Stimulated activated CD4-positive, alpha-beta T cell treated with anti-CD3 and anti-CD28 coated beads, Interleukin-1b, Interleukin-23, amount 100 ng/mL, for 4 hours (primary cell): ENCODE results near the gene ELP4.
"Not testable (repeated sequence)": the region's sequence is repeated elsewhere in the genome, so short reads cannot be mapped to it uniquely, and the experiment has no call there.

Experiments
- DNase-seq, 2 donors: peaks; one replicate each; pipeline ENCODE4 v3.0.0-alpha.2; 2020; ENCODE audit warnings: low read depth in 2 of 2

The ELP4 gene

DNA sequence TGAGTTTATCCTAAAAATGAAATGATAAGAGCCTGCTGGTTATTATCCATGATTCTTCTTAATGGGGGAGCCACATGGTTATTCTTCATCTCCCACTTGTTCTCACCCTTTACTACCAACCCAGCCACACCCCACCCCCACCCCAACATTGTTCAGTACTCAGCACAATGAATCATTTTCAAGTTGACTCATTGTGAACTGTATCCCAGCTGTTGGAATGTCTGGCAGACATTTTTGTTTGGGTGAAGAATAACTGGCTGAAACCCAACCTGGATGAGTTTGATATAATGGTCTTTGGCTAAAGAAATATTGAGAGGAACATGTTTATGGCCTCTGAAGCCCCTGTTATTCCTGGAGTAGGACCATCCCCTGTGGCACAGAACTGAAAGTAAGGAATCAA lies 136.2 kb downstream of the ELP4 start:
- DNase-seq, result no peak

DNA sequence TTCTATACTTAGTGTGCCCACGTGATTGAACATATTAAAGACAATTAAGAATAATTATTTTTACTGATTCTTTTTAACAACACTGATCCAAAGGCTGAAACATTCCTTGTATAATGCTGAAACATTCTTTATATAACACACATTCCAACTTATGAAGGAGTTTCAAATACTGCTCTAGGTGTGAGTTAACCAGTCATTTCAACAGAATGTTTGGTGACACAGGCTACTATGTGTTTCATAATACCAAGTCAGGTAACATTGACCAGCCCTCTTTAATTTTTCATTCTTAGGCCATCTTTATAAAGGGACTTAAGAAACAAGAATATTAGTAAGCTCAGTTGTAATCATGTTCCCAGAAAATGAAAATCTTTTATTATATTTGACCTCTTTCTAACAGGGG lies 136.6 kb downstream of the ELP4 start:
- no peak for DNase-seq

DNA sequence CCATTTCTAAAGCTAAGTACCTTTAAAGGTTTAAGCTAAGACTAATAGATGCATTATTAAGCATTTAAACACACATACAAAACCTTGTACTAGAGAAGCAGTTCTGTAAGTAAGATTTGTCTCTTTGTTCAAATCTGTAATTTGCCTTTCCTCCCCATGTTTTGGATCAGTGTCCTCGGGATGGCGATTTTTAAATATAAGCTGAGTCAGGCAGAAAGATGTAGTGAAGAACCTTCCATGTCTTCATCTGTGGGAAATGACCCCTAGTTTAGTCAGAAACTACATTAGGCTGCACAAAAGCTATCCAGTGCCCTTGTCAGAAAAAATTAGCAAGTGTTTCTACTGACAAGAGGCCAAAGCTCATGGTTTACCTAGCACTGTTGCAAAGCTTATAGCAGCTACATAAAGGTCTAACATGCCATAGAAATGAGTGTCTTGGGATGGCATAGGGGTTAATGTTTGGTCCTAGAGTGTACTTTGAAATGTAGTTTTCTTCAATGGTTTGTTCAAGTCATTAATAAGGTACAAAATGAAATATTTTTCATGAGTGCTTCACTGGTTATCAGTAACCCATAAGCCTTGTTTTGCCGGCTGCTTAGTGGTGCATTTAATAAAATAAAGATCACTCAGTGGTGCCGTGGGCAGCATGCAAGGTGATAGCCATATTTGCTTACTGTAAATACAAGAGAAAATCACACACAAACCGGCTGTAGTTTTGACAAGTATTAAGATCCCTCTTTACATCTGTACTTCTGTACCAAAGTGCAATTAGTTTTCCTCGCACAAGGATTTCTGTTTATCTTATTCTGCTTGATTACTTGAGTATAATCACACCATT lies 139.8 kb downstream of the ELP4 start:
- DNase-seq, result no peak

DNA sequence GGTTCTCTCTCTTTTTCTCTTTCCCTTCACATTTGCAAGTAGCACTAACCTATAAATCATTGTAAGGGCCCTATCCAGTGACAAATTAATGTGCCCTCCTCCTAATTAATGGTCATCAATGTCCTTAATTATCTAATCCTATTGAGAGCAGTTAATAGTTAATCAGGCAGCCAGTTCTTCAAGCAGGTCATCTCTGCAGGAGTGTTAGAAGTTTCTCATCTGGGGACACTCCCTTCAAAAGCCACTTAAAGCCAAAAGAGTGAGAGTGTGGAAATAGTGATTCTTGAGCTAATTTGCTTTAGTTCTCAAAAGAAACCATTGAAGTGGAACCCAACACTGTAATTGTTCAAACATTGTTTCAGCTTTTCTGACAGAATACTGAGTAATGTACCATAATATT lies 141.6 kb downstream of the ELP4 start:
- DNase-seq, result no peak

DNA sequence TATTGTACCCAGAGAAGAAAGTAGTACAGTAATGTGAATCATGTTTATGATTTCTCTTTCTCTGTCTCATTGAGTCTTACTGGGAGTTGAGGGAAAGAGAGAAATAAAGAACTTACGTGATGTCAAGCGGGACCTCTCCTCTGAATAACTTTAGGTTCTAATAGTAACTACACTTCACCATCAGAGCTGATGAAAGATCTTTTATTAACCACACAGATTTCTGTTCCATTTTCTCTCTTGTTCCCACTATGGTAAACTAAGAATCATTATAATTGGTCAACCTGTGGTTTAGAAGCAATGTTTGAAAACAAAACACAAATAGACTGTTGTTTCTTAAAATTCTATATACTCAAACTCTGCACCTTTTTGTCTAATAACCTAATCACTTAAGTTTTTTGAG lies 142.3 kb downstream of the ELP4 start:
- no peak for DNase-seq

DNA sequence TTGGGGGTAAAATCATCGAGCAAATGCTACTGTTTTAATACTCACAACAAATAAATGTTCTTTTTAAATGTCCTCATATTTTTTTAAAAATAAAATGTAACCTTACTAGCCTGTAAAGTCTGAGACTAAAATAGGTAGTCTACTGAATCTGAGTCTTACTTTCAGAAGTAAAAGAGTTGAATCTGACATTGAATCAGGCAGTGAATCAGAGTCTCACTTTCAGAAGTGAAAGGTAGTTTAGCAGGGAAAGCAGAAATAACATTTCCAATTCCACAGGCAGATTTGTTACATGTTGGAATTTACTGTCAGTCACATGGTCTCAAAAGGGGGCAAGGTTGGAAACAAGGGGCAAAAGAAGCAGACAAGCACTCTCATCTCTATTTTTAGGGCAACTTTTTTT lies 143.0 kb downstream of the ELP4 start:
- no peak for DNase-seq

DNA sequence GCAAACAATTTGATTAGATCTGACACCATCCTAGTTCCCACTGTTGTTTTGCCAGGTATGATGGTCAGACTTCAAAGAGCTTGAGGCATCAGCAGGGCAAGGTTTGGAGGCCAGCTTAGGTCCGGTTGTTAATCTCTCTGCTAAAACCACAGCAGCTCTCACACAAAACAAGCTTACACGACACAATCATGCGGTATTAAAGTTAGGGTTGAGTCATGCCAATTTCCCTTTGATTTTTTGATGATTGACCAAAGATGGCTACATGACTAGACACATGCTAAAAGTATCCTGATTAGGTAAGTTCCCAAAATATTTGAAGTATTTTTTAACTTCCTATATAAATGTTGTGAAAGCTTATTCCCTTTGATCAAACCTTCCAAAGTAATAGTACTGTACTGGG lies 145.9 kb downstream of the ELP4 start:
- DNase-seq, result no peak

DNA sequence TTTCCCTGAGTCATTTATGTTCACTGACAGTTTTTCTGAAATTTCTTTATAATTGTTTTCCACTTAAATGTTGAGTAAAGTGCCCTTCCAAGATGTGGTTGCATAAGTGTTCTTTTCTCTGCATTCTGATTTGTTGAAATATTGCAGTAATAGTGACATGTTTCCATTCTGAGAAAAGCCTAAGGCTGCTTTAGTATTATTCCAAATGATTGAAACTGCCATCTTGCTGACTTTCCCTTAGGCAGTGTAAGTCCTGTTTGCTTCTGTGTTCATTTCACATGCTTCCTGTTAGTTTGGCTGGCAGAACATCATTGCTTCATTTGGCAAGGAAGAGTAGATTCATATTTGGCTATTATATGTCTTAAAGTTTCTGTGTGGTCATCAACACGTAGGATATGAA lies 146.5 kb downstream of the ELP4 start:
- no peak for DNase-seq

DNA sequence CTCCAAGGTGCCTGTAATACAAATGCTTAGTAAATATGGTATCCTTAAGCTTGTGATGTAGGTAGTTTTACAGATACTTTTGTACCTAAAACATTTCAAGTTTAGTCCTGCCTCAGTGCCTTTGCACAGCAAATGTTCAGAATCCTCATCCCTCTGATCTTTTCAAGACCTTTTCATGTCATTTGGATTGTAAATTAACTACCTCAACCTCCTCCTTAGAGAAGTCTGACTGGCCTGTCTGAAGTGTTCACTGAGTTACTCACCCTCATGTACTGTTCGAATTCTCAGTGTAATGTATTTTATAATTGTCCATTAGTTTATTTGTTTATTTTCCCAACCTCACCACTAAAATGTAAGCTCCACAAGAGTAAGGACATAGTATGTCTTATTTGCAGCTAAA lies 147.5 kb downstream of the ELP4 start:
- DNase-seq, result no peak

DNA sequence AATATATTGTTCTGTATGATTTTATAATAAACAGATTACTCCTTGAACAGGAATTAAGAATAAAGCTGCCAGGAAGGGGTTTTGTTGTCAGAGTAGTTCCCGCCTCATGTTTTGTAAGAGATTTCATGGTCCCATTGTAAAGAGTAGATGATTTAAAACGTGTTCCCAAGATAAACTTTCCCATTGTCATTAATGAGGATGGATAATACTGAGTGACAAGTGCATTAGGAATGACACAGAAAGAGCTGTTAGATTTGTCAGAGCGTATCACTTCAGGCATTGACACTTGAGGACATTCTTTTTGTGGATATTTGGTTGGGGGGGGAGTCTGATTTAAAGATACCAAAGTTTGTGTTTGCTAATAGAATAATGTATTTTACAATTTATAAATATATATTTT lies 154.6 kb downstream of the ELP4 start:
- DNase-seq, result no peak

DNA sequence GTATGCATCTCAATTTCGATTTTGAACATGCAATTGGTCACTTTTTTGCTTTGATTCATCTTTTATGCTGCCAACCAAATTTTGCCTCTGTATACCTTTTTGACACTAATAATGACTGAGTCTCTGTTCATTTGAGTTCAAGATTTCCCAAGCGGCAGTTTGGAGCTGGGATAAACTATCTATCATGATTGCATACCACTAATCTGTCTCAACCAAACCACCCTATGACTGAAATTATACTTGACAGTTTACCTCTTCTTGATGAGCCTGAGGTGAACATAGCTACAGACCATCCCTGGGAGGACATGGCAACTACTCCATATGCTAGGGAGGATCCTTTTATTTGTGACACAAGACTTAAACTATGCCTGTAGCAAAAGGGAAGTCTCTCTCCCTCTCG lies 155.4 kb downstream of the ELP4 start:
- no peak for DNase-seq

DNA sequence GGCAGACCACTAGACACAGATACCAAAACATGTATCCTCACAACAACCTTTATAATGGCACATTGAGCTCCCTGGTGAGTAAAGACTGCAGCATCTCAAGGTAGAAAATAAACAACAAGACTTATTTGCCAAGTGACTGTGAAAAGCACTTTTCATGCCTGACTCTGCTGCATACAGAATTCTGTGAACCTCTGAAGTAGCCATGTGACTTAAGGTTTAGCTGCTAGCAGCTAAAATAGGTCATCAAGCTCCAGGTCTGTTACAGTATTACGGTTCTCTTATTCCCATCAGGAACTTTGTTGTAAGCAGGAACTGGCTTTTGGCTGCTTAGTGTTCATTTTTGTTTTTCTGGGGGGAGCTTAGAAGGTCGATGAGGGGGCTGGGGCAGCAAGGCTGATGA lies 162.1 kb downstream of the ELP4 start:
- DNase-seq, result no peak

DNA sequence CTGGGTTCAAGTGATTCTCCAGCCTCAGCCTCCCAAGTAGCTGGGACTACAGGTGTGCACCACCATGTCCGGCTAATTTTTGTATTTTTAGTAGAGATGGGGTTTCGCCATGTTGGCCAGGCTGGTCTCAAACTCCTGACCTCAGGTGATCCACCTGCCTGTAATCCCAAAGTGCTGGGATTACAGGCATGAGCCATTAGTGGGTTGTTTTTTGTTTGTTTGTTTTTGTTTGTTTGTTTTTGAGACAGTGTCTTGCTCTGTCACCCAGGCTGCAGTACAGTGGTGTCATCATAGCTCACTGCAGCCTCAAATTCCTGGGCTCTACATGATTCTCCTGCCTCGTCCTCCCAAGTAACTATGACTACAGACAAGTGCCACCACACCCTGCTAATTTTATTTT lies 163.5 kb downstream of the ELP4 start:
- DNase-seq, result not testable (repeated sequence)

DNA sequence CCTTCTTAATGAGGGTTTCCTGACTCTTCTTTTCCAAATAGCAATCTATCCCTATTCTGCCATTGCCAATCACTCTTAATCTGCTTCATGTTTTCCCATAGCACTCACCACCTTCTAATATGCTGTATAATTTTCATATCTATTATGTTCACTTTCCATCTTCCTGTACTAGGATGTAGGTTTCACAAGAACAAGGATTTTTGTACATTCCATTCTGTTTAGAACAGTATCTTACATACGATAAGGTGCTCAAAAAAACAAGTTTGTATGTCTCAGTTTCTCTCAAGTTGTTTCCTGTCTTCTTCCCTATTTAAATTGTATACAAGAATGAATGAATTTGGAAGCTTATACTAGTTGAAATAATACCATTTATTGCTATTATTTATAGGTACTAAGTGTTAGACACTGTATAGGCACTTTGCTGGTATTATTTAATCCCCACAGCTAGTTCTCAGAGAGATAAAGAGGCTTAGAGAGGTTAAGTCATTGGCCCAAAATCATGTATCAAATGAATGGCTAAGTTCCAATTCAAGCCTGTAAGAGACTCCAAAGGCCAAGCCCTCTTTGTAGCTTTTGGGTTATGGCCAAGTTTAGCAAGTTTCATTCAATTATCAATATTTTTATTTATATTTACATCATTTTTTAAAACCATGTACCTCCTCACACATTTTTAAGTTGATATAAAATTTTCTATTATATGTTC lies 166.9 kb downstream of the ELP4 start:
- DNase-seq, result no peak

DNA sequence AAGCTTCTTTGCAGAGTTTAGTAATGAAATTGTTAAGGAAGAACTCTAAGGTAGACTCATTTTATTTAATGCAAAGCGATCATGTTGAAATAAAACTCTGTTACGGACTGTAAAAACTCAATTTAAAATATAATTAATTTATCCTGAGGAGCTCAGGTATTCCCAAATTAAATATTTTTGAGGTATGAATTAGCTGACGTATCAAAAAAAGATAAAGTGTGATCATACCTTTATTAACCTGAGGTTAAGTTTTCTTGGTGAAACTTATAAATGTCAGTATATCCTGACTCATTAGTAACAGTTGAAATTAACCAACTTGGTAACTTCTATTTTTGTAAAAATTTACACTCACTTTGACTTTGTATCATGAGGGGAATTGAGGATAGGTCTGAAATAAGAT lies 171.2 kb downstream of the ELP4 start:
- no peak for DNase-seq

DNA sequence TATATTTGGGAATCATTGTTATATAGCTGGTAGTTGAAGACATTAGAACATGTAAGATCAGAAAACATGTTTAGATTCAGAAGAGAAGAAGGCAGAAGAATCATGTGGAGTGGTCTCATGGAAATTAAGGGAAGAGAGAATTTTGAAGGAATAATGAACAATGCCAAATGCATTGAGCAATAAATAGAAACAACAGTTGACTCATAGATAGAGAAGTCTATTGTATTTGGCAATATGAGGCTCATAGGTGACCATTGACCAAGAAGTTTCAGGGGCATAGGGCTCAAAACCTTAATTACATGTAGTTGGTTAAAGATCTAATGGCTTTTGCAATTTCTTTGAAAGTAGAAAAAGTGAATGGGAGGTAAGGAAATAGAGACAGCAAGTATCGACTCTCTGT lies 177.7 kb downstream of the ELP4 start:
- no peak for DNase-seq

DNA sequence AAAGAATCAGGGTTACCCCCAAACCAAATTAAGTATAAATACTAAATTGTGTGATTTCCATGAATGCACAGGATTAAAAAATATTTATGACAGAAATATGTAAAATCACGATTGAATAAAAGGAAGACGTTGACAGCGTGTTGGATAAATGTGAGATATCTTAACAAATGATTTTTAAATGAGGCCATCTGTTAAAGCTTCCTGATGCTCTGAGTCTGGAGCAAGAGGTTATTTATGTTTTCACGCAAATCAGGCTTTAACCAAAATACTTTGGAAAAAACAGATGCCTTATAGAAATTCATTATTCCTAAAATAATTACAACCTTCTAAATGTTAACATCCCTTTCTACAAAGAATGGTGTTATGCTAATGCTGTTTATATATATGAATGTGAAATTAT lies 178.3 kb downstream of the ELP4 start:
- DNase-seq, result no peak

DNA sequence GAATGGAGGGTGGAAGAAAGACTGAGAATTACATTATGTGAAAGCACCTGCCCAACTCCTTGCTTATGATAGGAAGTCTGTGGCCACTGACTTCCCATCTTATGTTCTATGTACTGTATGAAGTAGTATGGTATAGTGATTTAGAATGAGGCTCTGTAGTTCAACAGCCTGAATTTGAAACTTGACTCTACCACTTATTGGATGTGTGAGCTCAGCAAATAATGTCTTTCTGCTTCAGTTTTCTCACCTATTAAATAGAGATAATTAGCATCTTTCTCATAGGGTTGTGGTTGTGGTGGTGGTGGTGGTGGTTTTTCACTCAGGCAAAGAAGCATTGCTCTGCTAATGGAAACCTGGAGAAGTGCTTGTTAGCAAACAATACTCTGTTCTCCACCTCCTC lies 180.0 kb downstream of the ELP4 start:
- no peak for DNase-seq

DNA sequence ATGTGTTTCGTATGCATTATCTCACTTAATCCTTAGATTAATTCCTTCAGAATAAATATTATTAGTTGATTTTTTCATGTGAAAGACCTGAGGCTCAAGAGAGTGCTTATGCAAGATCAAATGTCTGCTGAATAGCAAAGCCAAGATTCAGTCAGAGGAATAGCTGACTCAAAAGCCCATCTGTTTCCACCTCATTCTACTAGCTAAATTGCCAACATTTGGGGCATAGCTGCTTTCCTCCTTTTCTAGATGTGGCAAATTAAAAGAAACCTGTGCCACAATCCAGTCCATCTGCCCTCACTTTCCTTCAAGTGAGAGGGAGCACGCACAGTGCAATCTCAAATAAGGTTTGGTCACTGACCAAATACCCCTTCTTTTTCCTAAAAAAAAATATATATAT lies 180.5 kb downstream of the ELP4 start:
- no peak for DNase-seq

DNA sequence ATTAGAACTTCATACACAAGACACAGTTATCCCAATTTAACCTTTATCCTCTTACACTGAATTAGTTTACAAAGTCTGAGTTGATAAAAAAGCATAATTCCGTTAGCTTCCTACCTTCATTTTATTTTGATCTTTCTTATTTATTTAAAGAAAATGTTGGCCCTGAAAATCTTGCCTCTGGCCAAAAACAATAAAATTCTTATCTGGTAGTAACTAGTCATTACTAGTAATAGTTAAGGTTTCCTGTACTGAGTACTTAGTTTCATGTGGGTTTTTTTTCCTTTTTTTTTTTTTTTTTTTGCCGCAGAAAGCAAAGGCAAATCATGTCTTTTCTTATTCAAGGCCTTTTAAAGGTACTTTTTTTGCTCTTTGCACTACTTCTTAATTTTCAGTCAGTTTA lies 180.9 kb downstream of the ELP4 start:
- DNase-seq, result no peak

DNA sequence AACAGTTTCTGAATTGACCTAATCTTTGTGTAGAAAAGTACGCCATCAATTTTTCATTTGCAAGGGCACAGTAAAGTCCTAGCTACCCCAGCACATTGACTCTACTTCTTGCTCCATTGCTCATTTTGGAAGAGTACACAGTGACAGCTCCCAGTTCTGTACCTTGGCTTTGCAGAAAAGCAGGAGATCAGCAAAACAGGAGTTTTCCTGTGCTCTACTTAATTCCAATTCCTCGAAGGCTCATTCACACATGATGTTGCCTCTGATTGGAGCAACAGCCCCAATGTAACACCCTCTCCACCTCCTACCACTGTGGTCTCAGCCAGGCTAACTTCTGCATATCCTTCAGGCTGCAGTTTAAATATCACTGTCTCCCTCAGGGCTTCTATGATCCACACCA lies 182.9 kb downstream of the ELP4 start:
- no peak for DNase-seq

DNA sequence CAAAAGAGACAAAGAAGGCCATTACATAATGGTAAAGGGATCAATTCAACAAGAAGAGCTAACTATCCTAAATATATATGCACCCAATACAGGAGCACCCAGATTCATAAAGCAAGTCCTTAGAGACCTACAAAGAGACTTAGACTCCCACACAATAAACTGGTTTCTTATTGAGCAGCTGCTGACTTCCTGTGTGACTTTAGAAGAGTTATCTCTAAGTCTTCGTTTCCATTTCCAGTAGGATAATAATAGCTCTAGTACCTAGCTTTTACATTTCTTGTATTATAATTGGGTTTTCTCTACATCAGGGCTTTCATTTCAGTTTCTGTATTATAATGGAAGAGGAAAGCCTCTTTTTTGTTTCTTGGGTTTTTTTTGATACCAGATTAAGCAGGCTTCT lies 187.5 kb downstream of the ELP4 start:
- DNase-seq, result not testable (repeated sequence)

DNA sequence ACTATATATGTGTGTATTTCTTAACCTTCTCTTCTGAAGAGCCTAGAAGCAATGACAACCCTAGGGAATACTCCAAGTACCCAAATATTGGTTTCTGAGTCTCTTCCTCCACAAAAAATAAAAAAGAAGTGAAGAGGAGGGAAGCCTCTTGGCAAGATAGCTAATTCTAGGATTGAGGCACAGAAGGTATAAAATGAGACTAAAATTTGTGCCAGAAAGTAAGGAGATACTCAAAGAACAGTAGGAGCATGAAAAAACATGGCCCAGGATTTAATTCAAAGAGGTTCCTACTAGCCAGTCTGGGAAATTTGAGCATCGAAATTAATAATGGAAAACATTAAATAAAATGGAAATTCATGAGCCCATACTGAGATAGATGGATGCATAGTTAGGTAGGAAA lies 189.5 kb downstream of the ELP4 start:
- no peak for DNase-seq

DNA sequence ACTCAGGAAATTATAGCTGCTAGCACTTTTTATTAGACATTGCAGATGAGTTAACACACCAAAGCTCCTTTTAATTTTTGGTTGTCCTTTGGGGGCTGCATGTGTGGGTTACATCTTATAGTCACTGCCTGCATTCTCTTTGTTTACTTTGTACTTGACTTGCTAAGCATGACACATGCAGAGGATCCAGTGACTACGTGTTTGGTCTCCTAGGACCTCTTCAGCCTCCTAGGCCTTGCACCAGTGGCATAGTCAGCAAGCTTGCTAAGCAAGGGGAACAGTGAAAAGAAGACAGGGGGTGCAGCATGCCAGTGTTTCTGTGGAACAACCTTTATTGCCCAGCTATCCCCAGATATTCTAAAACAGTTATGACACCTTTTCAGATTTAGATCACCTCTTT lies 193.4 kb downstream of the ELP4 start:
- no peak for DNase-seq
